GM12873 (cell line): Measurements from ENCODE around the gene SH3TC1.

ENCODE experiments used
- CTCF ChIP-seq: IDR thresholded peaks from 2 replicates; pipeline ENCODE4 v1.5.1; 2012; ENCODE audit warnings: low read depth, mild to moderate bottlenecking, moderate library complexity, low read length, control low read depth; ENCODE audit not compliant: insufficient read depth; ENCODE audit errors: missing control alignments

SH3TC1 gene

GRCh38 chr4:8219236-8219635, 20.1 kb downstream of the SH3TC1 start:
- TF ChIP-seq CTCF, result no peak

- no peak for TF ChIP-seq CTCF
Observed at GRCh38 chr4:8220661-8221450, 21.8 kb downstream of the SH3TC1 start.

GRCh38 chr4:8221476-8221875, 22.4 kb downstream of the SH3TC1 start:
- TF ChIP-seq CTCF, result no peak

GRCh38 chr4:8221985-8222384, 22.9 kb downstream of the SH3TC1 start:
- no peak for TF ChIP-seq CTCF

GRCh38 chr4:8222609-8223388, 23.7 kb downstream of the SH3TC1 start:
- no peak for TF ChIP-seq CTCF

GRCh38 chr4:8224267-8224974, 25.3 kb downstream of the SH3TC1 start:
- no peak for TF ChIP-seq CTCF
